ENCODE results near the gene ELAC1.
"Not testable (repeated sequence)": the region's sequence is repeated elsewhere in the genome, so short reads cannot be mapped to it uniquely, and the experiment has no call there.

The ELAC1 gene, protein sequence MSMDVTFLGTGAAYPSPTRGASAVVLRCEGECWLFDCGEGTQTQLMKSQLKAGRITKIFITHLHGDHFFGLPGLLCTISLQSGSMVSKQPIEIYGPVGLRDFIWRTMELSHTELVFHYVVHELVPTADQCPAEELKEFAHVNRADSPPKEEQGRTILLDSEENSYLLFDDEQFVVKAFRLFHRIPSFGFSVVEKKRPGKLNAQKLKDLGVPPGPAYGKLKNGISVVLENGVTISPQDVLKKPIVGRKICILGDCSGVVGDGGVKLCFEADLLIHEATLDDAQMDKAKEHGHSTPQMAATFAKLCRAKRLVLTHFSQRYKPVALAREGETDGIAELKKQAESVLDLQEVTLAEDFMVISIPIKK

DNA sequence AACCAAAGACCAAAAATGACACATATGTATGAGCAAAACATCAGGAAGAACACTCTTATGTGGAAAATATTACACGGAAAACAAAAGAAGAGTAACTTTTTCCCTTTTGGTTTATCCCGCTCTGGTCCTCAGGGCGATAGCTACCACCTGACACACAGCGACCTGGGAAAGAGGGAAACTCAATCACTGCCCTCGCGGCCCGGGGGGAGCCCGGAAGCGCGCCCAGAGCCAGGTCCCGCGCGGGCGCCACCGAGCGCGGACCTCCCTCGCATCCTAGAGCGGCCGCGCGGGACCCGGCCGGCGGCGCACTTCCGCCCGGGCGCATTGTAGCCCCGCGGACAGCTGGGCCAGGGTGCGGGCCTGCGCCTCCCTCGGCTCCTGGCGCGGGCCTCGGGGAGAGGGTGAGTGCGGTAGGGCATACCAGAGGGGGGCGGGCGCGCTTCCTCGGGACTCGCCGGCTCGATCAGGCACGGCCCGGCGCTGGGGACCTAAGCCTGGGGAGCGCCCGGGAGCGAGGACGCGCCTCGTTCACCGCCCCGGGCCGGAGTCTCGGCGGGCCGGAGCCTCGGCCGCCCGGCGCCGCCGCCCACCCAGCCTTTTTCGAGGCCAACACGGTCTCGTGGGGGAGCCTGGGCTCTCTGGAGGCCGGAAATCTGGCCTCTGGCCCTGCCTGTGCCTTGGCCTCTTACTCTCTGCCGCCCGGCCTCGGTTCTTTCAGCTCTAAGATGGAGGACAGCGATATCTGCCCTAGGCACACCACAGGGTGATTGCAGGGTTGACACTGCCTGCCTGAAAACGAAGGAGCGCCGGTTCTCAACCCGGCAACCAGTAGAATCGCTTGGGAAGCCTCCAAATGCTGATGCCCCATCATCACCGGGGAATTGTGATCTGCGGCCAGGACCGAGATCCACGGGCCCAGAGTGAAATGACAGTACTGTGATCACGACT, at the start of gene ELAC1:
TSS of gene ELAC1 (plus strand) at position 327 of the 948 bp plus-strand sequence. CDS start 6,365 bp downstream, outside the sequence.
- peaks cover 7% of the 10 kb centered on the region for H3K36me3 Mint-ChIP-seq
- H3K27ac Mint-ChIP-seq: peak within 1 kb of the TSS; percentile 96
- peaks cover 24% of the 10 kb centered on the region for H3K4me1 Mint-ChIP-seq
- no peaks in the 10 kb centered on the region for H3K27me3 Mint-ChIP-seq
- peak within 1 kb of the TSS; percentile 88 for H3K4me3 Mint-ChIP-seq
- peaks cover 13% of the 10 kb centered on the region for H3K9me3 Mint-ChIP-seq

DNA sequence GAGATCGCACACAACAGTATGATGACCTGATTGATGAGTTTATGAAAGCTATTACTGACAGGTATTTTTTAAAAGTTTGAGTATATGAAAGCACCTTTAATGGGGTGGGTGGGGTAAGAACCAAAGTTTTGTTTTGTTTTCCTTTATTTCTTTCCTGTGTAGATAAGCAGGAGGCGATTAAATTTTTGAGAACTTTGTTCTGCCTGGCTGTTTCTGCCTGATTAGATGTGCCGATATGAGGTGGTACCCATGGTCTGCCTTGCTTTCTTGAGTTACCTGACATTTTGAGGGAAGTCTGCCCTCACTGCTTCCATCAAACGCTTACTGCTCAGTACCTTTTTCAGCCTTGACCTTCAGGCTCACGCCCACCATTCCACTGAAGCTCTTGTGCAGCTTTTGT, 49.7 kb upstream of the ELAC1 start:
- Mint-ChIP-seq H3K27me3 (no peaks in the 10 kb centered on the region), H3K27ac (no peak overlapping the region)

DNA sequence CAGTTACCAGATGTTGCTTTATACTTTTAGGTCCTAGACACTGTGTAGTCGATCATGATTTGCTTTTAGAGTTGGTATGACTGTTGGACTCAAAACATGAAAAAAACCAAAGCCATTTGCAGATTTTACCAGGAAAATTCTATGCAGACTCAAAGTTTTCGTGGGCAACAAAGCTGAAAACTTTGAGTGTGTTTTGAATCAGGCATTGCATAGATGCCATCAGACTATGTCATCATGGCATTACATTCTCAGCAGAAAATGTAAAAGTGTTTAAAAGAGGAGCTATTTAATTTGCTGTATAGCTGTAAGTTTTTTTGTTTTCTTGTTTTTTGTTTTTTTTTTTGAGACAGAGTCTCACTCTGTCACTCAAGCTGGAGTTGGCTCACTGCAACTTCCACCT, 43.5 kb upstream of the ELAC1 start:
- Mint-ChIP-seq H3K36me3 (peaks cover 42% of the 10 kb centered on the region), H3K4me1 (no peaks in the 10 kb centered on the region), H3K9me3 (no peaks in the 10 kb centered on the region), H3K27me3 (no peaks in the 10 kb centered on the region), H3K4me3 (no peak overlapping the region), H3K27ac (no peak overlapping the region)

More for the DNA sequence above, 49.7 kb upstream of the ELAC1 start:
- no peak overlapping the region for H3K4me3 Mint-ChIP-seq
- H3K9me3 Mint-ChIP-seq: no peaks in the 10 kb centered on the region
- peaks cover 34% of the 10 kb centered on the region for H3K36me3 Mint-ChIP-seq
- peaks cover 17% of the 10 kb centered on the region for H3K4me1 Mint-ChIP-seq

DNA sequence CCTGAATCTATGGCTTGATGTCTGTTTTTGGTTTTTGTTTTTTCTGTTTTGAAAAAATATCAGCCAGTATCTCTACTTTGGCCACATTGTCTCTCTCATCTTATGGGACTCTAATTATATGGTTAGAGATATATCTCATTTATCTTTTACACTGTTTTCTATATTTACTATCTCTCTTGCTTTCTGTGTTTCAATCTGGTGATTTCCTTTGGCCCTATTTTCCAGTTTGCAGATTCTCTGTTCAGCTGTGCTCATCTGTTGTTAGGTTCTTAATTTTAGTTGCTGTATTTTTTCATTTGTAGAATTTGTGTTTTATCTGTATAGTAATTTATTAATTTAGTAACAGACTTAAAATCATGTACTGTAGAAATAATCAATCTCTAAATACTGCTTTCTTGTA, 41.3 kb upstream of the ELAC1 start:
- Mint-ChIP-seq H3K4me3 (no peak overlapping the region), H3K36me3 (peaks cover 32% of the 10 kb centered on the region), H3K27me3 (no peaks in the 10 kb centered on the region), H3K27ac (no peak overlapping the region), H3K4me1 (no peaks in the 10 kb centered on the region), H3K9me3 (no peaks in the 10 kb centered on the region)

DNA sequence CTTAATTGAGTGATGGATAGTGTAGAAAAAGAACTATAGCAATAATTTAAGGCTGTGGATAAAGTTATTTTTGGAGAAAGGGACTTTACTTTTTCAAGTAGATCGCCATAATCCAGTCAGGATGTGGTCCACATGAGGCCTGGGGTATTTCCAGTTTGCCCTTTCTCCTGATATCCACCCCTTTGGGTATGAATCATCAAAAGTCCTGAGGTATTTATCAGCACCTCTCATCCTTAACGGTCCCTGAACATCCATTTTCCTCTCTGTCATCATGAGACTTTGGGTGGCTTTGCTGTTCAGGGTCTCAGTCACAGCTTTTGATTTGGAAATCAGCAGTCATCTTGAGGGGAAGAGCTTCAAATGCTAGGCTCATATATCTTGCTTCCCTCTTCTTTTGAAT, 39.3 kb upstream of the ELAC1 start:
- Mint-ChIP-seq H3K4me3 (no peak overlapping the region), H3K27ac (no peak overlapping the region), H3K9me3 (no peaks in the 10 kb centered on the region), H3K36me3 (peaks cover 27% of the 10 kb centered on the region), H3K27me3 (no peaks in the 10 kb centered on the region), H3K4me1 (no peaks in the 10 kb centered on the region)

DNA sequence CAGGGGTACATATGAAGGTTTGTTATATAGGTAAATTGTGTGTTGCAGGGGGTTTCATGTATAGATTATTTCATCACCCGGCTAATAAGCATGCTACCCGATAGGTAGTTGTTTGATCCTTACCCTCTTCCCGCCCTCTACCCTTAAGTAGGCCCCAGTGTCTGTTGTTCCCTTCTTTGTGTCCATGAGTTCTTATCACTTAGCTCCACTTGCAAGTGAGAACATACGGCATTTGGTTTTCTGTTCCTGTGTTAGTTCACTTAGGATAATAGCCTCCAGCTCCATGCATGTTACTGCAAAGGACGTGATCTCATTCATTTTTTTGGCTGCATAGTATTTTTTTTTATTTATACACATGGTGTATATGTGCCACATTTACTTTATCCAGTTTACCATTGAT, 34.2 kb upstream of the ELAC1 start:
- Mint-ChIP-seq H3K4me3 (no peak overlapping the region), H3K27me3 (no peaks in the 10 kb centered on the region), H3K36me3 (peaks cover 5% of the 10 kb centered on the region), H3K27ac (no peak overlapping the region), H3K4me1 (peaks cover 4% of the 10 kb centered on the region), H3K9me3 (no peaks in the 10 kb centered on the region)

DNA sequence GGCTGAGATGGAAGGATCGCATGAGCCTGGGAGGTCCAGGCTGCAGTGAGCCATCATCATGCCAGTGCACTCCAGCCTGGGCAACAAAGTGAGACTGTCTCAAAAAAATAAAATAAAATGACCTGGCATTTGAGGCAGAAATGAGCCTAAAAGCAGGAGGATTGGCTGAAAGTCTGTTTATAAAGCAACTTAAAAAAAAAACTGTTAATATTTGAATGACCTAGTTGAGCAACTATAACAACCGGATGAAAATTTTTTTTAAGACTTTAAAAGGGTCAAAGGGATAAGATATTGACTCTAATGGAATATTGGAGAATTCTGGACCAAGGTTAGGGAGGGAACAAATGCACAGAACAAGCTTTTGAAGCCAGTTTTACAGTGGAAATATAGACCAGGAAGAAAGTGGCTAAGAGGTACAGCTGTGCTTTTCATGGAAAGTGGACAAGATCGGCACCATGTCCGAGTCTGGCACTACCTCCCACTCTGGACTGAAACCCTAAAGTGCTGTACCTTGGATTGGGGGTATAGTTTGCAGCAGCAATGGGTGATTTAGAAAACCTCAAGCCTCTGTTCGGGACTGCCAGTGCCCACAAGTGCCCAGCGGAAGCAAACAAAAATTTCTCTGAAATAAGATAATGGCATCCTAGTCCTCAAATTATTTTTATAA, 33.2 kb upstream of the ELAC1 start:
- no peaks in the 10 kb centered on the region for H3K9me3 Mint-ChIP-seq
- H3K27me3 Mint-ChIP-seq: no peaks in the 10 kb centered on the region
- H3K36me3 Mint-ChIP-seq: peaks cover 8% of the 10 kb centered on the region
- H3K4me3 Mint-ChIP-seq: no peak overlapping the region
- peaks cover 4% of the 10 kb centered on the region for H3K4me1 Mint-ChIP-seq
- no peak overlapping the region for H3K27ac Mint-ChIP-seq

DNA sequence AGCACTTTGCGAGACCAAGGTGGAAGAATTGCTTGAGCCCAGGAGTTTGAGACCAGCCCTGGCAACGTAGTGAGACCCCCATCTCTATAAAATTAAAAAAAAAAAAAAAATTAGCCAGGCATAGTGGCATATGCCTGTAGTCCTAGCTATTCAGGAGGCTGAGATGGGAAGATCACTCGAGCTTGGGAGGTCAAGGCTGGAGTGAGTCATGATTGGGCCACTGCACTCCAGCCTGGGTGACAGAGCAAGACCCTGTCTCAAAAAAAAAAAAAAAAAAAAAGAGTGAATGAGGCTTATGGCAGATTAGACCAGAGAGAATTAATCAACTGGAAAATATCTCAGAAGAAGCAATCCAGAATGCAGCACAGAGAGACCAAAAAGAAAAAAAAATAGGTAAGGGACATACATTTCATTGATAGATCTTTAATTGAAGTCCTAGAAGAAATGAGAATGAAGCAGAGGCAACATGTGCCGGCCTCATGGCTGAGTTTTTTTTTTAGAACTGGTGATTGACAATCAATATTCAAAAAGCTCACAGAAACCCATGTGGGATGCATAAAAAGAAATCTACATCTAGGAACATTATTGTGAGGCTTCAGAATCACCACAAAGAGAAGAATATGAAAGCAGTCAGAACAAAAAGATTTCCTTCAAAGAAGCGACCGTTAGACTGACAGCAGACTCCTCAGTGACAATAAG, 32.2 kb upstream of the ELAC1 start:
- Mint-ChIP-seq H3K4me1 (peaks cover 4% of the 10 kb centered on the region), H3K4me3 (no peak overlapping the region), H3K36me3 (peaks cover 8% of the 10 kb centered on the region), H3K9me3 (no peaks in the 10 kb centered on the region), H3K27ac (no peak overlapping the region), H3K27me3 (no peaks in the 10 kb centered on the region)

DNA sequence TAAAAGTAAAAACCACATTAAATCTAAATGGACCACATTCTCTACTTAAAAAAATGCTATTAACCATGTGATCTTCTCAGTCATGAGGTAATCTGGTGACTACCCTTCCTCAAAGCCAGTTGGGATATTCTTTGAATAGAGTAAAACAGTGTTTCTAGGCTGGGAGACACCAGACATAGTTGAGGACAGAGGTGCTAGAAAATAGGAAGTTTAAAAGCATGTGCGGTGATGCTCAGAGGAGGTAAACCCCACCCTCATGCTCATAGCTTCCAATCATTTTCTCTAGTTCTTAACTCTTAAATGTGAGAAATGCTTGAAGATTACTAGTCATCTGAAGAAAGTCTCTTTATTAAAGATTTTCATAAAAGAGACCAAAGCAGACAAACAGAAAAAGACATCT, 30.7 kb upstream of the ELAC1 start:
- no peaks in the 10 kb centered on the region for H3K9me3 Mint-ChIP-seq
- H3K4me3 Mint-ChIP-seq: no peak overlapping the region
- no peaks in the 10 kb centered on the region for H3K27me3 Mint-ChIP-seq
- peaks cover 4% of the 10 kb centered on the region for H3K4me1 Mint-ChIP-seq
- H3K27ac Mint-ChIP-seq: no peak overlapping the region
- peaks cover 10% of the 10 kb centered on the region for H3K36me3 Mint-ChIP-seq

DNA sequence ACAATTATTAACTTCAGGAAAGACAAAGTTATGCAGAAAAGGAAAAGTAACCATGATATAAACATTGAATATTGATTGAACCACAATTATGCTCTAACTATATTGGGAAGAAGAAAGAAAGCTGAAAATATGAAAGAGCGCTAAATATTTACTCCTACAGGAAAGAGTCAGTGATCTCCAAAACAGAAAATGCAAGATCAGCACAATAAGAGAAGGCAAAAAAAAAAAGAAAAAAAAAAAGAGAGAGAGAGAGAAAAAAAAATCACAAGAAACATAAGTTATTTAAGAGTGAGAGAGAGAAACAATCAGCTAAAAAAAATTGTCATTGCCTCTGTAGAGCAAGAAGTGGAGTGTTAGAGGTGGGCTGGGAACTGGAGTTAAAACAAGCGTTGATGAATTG, 28.9 kb upstream of the ELAC1 start:
- no peak overlapping the region for H3K27ac Mint-ChIP-seq
- H3K36me3 Mint-ChIP-seq: peaks cover 7% of the 10 kb centered on the region
- no peak overlapping the region for H3K4me3 Mint-ChIP-seq
- H3K9me3 Mint-ChIP-seq: no peaks in the 10 kb centered on the region
- H3K27me3 Mint-ChIP-seq: no peaks in the 10 kb centered on the region
- H3K4me1 Mint-ChIP-seq: peaks cover 4% of the 10 kb centered on the region

DNA sequence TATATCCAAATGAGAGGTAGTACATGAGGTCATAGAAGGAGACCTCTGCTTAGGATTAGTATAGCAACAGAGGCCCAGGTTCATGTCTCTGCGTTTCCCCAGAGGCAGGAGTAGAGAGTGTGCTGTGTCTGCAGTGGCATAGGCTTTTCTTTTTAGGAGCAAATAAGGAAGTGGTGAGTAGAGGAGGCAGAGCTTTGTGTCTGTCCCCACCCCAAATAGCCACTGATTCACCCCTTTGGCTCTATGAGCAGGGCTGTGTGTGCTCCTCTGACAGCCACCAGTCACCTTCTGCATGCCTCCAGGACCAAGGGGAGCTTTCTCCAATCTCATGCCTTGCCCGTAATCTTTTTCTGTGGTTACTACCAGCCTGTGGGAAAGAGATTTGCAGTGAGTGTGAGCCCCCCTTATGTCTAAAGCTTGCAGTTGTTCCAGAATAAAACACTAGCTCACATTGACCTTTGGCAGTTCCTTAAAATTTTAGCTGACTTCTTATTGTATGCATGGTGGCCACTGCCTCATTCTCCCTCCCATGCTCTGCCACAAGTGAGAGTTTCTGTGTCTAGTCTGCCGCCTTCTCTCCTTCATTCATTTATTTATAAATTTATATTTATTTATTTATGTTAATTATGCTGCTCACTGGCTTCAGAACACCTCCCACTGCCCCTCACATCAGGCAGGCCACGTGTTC, 23.5 kb upstream of the ELAC1 start:
- Mint-ChIP-seq H3K27ac (no peak overlapping the region), H3K4me3 (no peak overlapping the region), H3K4me1 (peaks cover 3% of the 10 kb centered on the region), H3K9me3 (no peaks in the 10 kb centered on the region), H3K36me3 (peaks cover 7% of the 10 kb centered on the region), H3K27me3 (no peaks in the 10 kb centered on the region)

DNA sequence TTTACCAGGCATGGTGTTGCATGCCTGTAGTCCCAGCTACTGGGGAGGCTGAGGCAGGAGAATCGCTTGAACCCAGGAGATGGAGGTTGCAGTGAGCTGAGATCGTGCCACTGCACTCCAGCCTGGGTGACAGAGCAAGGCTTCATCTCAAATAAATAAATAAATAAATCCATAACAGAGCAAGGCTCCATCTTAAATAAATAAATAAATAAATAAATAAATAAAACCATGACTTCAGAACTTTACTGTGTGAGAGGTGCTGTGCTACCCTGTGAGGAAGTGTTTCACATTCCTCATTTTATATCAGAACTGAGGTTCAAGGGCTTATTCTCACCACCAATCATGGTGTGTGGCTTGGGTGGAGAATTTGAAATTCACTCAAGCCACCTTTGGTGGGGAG, 21.9 kb upstream of the ELAC1 start:
- not testable (repeated sequence) for H3K36me3 Mint-ChIP-seq, H3K4me1 Mint-ChIP-seq, H3K27me3 Mint-ChIP-seq, H3K9me3 Mint-ChIP-seq, H3K4me3 Mint-ChIP-seq, H3K27ac Mint-ChIP-seq

DNA sequence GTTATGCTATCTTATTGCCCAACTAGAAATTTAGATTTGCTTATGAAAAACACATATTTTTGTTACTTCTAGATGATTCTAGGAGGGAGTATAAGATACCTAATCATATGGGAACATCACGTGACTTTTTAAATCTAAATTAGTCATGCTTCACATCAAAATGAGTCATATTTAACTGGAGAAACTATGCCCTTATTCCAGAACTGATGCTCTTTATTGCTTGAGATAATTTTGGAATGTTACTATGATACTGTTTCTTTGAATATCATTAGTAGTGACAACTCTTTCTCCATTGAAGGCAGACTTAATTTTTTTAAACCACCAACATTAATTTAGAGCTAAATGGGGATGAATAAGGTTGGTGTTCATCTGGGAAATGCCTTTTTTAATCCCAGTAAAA, 19.9 kb upstream of the ELAC1 start:
- Mint-ChIP-seq H3K27me3 (no peaks in the 10 kb centered on the region), H3K27ac (no peak overlapping the region), H3K36me3 (peaks cover 4% of the 10 kb centered on the region), H3K4me3 (no peak overlapping the region), H3K9me3 (no peaks in the 10 kb centered on the region), H3K4me1 (peaks cover 3% of the 10 kb centered on the region)

DNA sequence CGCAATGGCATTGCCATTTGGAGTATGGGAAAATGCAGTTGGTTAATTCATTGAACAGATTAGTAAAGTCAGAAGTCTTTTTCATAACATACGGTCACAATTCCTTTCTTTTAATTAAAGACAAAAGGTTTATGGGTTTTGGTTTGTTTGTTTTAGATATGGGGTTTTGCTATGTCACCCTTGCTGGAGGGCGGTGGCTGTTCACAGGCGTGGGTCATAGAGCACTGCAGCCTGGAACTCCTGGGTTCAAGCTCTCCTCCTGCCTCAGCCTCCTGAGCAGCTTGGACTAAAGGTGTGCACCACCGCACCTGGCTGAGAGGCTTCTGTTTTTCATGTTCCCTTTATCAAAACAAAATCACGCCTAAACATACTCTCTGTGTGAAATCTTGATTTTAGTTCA, 18.7 kb upstream of the ELAC1 start:
- H3K27ac Mint-ChIP-seq: no peak overlapping the region
- H3K9me3 Mint-ChIP-seq: no peaks in the 10 kb centered on the region
- peaks cover 4% of the 10 kb centered on the region for H3K36me3 Mint-ChIP-seq
- peaks cover 3% of the 10 kb centered on the region for H3K4me1 Mint-ChIP-seq
- no peaks in the 10 kb centered on the region for H3K27me3 Mint-ChIP-seq
- no peak overlapping the region for H3K4me3 Mint-ChIP-seq

DNA sequence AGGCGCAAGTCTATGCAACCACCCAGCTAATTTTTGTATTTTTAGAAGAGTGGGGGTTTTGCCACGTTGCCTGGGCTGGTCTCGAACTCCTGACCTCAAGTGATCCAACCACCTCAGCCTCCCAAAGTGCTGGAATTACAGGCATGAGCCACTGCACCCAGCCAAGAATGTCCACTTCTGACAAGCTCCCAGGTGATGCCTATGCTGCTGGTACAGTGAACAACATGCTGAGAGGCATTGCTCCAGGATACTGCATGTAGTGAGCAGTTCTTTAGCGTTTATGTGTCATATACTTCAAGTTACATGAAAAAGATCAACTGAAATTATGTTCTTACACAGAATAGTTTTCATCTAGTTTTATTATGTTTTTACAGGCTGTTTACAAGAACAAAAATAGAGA, 17.2 kb upstream of the ELAC1 start:
- H3K9me3 Mint-ChIP-seq: no peaks in the 10 kb centered on the region
- H3K4me1 Mint-ChIP-seq: peaks cover 3% of the 10 kb centered on the region
- H3K4me3 Mint-ChIP-seq: no peak overlapping the region
- no peak overlapping the region for H3K27ac Mint-ChIP-seq
- no peaks in the 10 kb centered on the region for H3K27me3 Mint-ChIP-seq
- peaks cover 4% of the 10 kb centered on the region for H3K36me3 Mint-ChIP-seq

All from activated naive CD4-positive, alpha-beta T cell treated with anti-CD3 and anti-CD28 coated beads, Interleukin-2, amount 50 U/mL, for 24 hours (primary cell).